Ectodermal cell (in vitro differentiated cells): ENCODE measurements around the gene PLEKHA6.

Source experiments
- H3K27ac ChIP-seq: 2 replicates; pipeline ENCODE4 v1.7.0; 2013; ENCODE audit warnings: mild to moderate bottlenecking, low read depth, low read length; ENCODE audit not compliant: insufficient read depth, poor library complexity, severe bottlenecking
- H3K27me3 ChIP-seq: 2 replicates; pipeline ENCODE4 v1.7.0; 2013; ENCODE audit warnings: mild to moderate bottlenecking, low read length; ENCODE audit not compliant: insufficient read depth, control insufficient read depth, poor library complexity, severe bottlenecking
- H3K36me3 ChIP-seq: one replicate; pipeline ENCODE4 v1.7.0; 2013; ENCODE audit warnings: low read length; ENCODE audit not compliant: control insufficient read depth, insufficient read depth
- H3K4me1 ChIP-seq: one replicate; pipeline ENCODE4 v1.7.0; 2013; ENCODE audit warnings: low read length; ENCODE audit not compliant: control insufficient read depth, insufficient read depth
- H3K4me3 ChIP-seq: 2 replicates; pipeline ENCODE4 v1.7.0; 2013; ENCODE audit warnings: low read depth, low read length, control low read depth; ENCODE audit not compliant: insufficient read depth
- H3K9me3 ChIP-seq: 2 replicates; pipeline ENCODE4 v1.7.0; 2013; ENCODE audit warnings: mild to moderate bottlenecking, low read length, moderate library complexity; ENCODE audit not compliant: control insufficient read depth
- WGBS, 2 experiments: methylation state at CpG; one replicate each; pipeline ENCODE4 v1.1.7; 2013; ENCODE audit warnings: missing lambda C conversion rate in 2 of 2; 5-methylcytosine and 5-hydroxymethylcytosine counted together

PLEKHA6 gene

GRCh38 chr1:204327359-204327758 is 32.4 kb downstream of the PLEKHA6 start:
- Histone ChIP-seq H3K27ac (no peak overlapping the region), H3K9me3 (no peaks in the 10 kb centered on the region), H3K27me3 (no peaks in the 10 kb centered on the region), H3K4me3 (no peak overlapping the region), H3K4me1 (peaks cover 24% of the 10 kb centered on the region), H3K36me3 (no peaks in the 10 kb centered on the region)
- WGBS, 2 experiments, result 88 to 92% methylated on average over 10 of the region's 10 CpGs

- WGBS, 2 experiments, result 82 to 84% methylated on average over 8 of the region's 8 CpGs
- Histone ChIP-seq H3K27me3 (no peaks in the 10 kb centered on the region), H3K4me1 (peaks cover 30% of the 10 kb centered on the region), H3K36me3 (no peaks in the 10 kb centered on the region), H3K4me3 (no peak overlapping the region), H3K27ac (no peak overlapping the region), H3K9me3 (no peaks in the 10 kb centered on the region)
These were observed 32.9 kb downstream of the PLEKHA6 start for GRCh38 chr1:204326771-204327300.

GRCh38 chr1:204325944-204326343 is 33.8 kb downstream of the PLEKHA6 start:
- Histone ChIP-seq H3K27me3 (no peaks in the 10 kb centered on the region), H3K27ac (no peak overlapping the region), H3K4me1 (peaks cover 32% of the 10 kb centered on the region), H3K36me3 (no peaks in the 10 kb centered on the region), H3K9me3 (no peaks in the 10 kb centered on the region), H3K4me3 (no peak overlapping the region)
- WGBS, 2 experiments, result 90 to 95% methylated on average over 5 of the region's 5 CpGs

- Histone ChIP-seq H3K27me3 (no peaks in the 10 kb centered on the region), H3K36me3 (no peaks in the 10 kb centered on the region), H3K4me1 (peaks cover 32% of the 10 kb centered on the region), H3K27ac (no peak overlapping the region), H3K9me3 (no peaks in the 10 kb centered on the region), H3K4me3 (no peak overlapping the region)
- 60 to 65% methylated on average over 2 of the region's 2 CpGs for WGBS, 2 experiments
These were observed 35.8 kb downstream of the PLEKHA6 start for GRCh38 chr1:204323887-204324286.

- H3K27ac ChIP-seq, result no peak overlapping the region
- H3K4me3 ChIP-seq, result no peak overlapping the region
- no peaks in the 10 kb centered on the region for H3K36me3 ChIP-seq
- H3K9me3 ChIP-seq, result no peaks in the 10 kb centered on the region
- H3K4me1 ChIP-seq, result peaks cover 31% of the 10 kb centered on the region
- H3K27me3 ChIP-seq, result no peaks in the 10 kb centered on the region
- 50 to 53% methylated on average over 8 of the region's 8 CpGs for WGBS, 2 experiments
These were observed 37.3 kb downstream of the PLEKHA6 start for GRCh38 chr1:204322339-204322868.

GRCh38 chr1:204321665-204322064 is 38.1 kb downstream of the PLEKHA6 start:
- no peak overlapping the region for H3K27ac ChIP-seq
- no peaks in the 10 kb centered on the region for H3K27me3 ChIP-seq
- no peaks in the 10 kb centered on the region for H3K36me3 ChIP-seq
- H3K9me3 ChIP-seq, result no peaks in the 10 kb centered on the region
- no peak overlapping the region for H3K4me3 ChIP-seq
- WGBS, 2 experiments, result 65 to 73% methylated on average over 2 of the region's 2 CpGs
- peaks cover 23% of the 10 kb centered on the region for H3K4me1 ChIP-seq

- no peaks in the 10 kb centered on the region for H3K9me3 ChIP-seq
- no peaks in the 10 kb centered on the region for H3K36me3 ChIP-seq
- H3K27ac ChIP-seq, result no peak overlapping the region
- 91 to 98% methylated on average over 2 of the region's 2 CpGs for WGBS, 2 experiments
- no peak overlapping the region for H3K4me3 ChIP-seq
- H3K4me1 ChIP-seq, result peaks cover 19% of the 10 kb centered on the region
- no peaks in the 10 kb centered on the region for H3K27me3 ChIP-seq
These were observed 38.7 kb downstream of the PLEKHA6 start for GRCh38 chr1:204321051-204321450.

- 92 to 97% methylated on average over 5 of the region's 5 CpGs for WGBS, 2 experiments
- no peaks in the 10 kb centered on the region for H3K36me3 ChIP-seq
- no peaks in the 10 kb centered on the region for H3K9me3 ChIP-seq
- peaks cover 15% of the 10 kb centered on the region for H3K4me1 ChIP-seq
- H3K27me3 ChIP-seq, result no peaks in the 10 kb centered on the region
- no peak overlapping the region for H3K4me3 ChIP-seq
- H3K27ac ChIP-seq, result no peak overlapping the region
These were observed 39.3 kb downstream of the PLEKHA6 start for GRCh38 chr1:204320382-204320804.

- H3K27ac ChIP-seq, result no peak overlapping the region
- H3K36me3 ChIP-seq, result no peaks in the 10 kb centered on the region
- H3K4me3 ChIP-seq, result no peak overlapping the region
- no peaks in the 10 kb centered on the region for H3K9me3 ChIP-seq
- WGBS, 2 experiments, result 91 to 92% methylated on average over 6 of the region's 6 CpGs
- peaks cover 15% of the 10 kb centered on the region for H3K4me1 ChIP-seq
- no peaks in the 10 kb centered on the region for H3K27me3 ChIP-seq
These were observed 40.3 kb downstream of the PLEKHA6 start for GRCh38 chr1:204319462-204319861.

- 92 to 94% methylated on average over 5 of the region's 5 CpGs for WGBS, 2 experiments
- Histone ChIP-seq H3K36me3 (no peaks in the 10 kb centered on the region), H3K27ac (no peak overlapping the region), H3K4me3 (no peak overlapping the region), H3K4me1 (peaks cover 15% of the 10 kb centered on the region), H3K9me3 (no peaks in the 10 kb centered on the region), H3K27me3 (no peaks in the 10 kb centered on the region)
These were observed 40.7 kb downstream of the PLEKHA6 start for GRCh38 chr1:204319027-204319426.

- no peaks in the 10 kb centered on the region for H3K27me3 ChIP-seq
- no peaks in the 10 kb centered on the region for H3K36me3 ChIP-seq
- 94 to 96% methylated on average over 5 of the region's 5 CpGs for WGBS, 2 experiments
- H3K27ac ChIP-seq, result no peak overlapping the region
- H3K9me3 ChIP-seq, result no peaks in the 10 kb centered on the region
- H3K4me3 ChIP-seq, result no peak overlapping the region
- H3K4me1 ChIP-seq, result peaks cover 21% of the 10 kb centered on the region
These were observed 41.4 kb downstream of the PLEKHA6 start for GRCh38 chr1:204318324-204318723.
